Esophagus squamous epithelium (tissue), 5 donors: ENCODE results near the gene MUC20. TPM values are rescaled to one million over a fixed set of nuclear protein-coding genes. Genes with fewer than 3 reads are reported as not detected.

Experiments used
- DNase-seq: peaks from one replicate; lab custom pipeline; 2025; lab: John Stamatoyannopoulos, UW
- H3K27ac ChIP-seq, 4 donors: fragments of 200-600 bp; sonication (generic); one replicate each; pipeline ENCODE4 v1.5.1; 2016 to 2019; ENCODE audit warnings: mild to moderate bottlenecking in 1 of 4
- H3K27me3 ChIP-seq, 4 donors: fragments of 200-600 bp; sonication (generic); 1 replicate in 3 of 4; 2 replicates in 1 of 4; pipeline versions ENCODE4 v1.5.1 to v1.6.0; 2017 to 2021; ENCODE audit warnings: antibody characterized with exemption in 1 of 4
- H3K36me3 ChIP-seq, 3 donors: fragments of 200-600 bp; sonication (generic); one replicate each; pipeline ENCODE4 v1.5.1; 2016 to 2019
- H3K4me1 ChIP-seq, 3 donors: fragments of 200-600 bp; sonication (generic); one replicate each; pipeline ENCODE4 v1.5.1; 2017 to 2019
- H3K4me3 ChIP-seq, 4 donors: fragments of 200-600 bp; sonication (generic); 1 replicate in 3 of 4; 2 replicates in 1 of 4; pipeline ENCODE4 v1.5.1; 2016 to 2019; ENCODE audit warnings: mild to moderate bottlenecking in 2 of 4, moderate library complexity in 1 of 4
- H3K9me3 ChIP-seq, 3 donors: fragments of 200-600 bp; sonication (generic); one replicate each; pipeline ENCODE4 v1.5.1; 2016 to 2019
- POLR2A ChIP-seq, 4 donors: fragments of 450-650 bp; IDR thresholded peaks; one replicate each; pipeline ENCODE4 v1.6.1; 2017; ENCODE audit warnings: antibody characterized with exemption in 4 of 4, mild to moderate bottlenecking in 4 of 4, moderate library complexity in 3 of 4
- WGBS, 2 donors: methylation state at CpG; one replicate each; pipeline ENCODE4 v1.1.5; 2018; 5-methylcytosine and 5-hydroxymethylcytosine counted together
- intact Hi-C: fragments of 100-400 bp; cut with DNase I; formaldehyde crosslinking; loops from one replicate; pipeline ENCODE4 v1.15.0; 2022
- total RNA-seq, 4 donors: library from RNA; depleted of rRNA; stranded (reverse); fragments of >200 nt; gene quantifications; one replicate each; pipeline ENCODE4 v1.1.0, GENCODE V29; 2016
- TF ChIP-seq, protein P1 (sequence below), 6 experiments: fragments of 450-650 bp in 4 of 6; fragments of 200-600 bp in 2 of 6; sonication (generic) in 2 of 6; IDR thresholded peaks; one replicate each; pipeline ENCODE4 v1.5.1; 2016 to 2019; ENCODE audit warnings: antibody characterized with exemption in 6 of 6, mild to moderate bottlenecking in 4 of 6, moderate library complexity in 4 of 6
- donor health status: DM: yes; HTN: yes; CAD: no.

The MUC20 gene
- total RNA-seq, 4 donors from 2014 or later, result 14.1 to 64.1 (median 25.7) TPM

DNA sequence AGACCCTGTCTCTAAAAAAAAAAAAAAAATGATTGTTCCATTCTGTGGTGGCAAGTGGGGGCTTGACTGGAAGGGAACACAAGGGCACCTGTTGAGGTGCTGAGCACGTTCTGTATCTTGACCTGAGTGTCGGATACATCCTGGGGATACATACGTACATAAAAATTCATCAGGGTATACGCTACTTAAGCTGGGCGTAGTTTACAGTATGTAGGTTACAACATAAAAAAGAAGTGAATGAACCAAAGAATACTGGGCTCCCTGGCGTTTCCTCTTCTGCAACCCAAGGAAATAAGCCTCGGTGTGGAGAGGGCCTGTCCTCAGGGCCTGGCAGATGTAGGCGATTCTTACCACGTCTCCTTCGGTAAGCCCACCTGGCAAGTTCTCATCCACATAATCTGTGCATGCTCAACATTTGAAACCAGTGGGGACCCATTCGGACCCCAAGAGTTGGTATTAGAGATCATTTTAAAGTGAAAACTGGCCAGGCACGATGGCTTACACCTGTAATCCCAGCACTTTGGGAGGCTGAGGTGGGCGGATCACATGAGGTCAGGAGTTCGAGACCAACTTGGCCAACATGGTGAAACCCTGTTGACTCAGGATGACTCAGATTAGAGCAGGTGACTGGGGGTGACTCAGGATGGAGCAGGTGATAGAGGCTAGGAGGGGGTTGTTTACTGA lies 5.1 kb upstream of the MUC20 start:
- Histone ChIP-seq H3K4me3 (no peak overlapping the region), H3K9me3 (no peaks in the 10 kb centered on the region), H3K4me1 (peaks cover 9 to 52% (median 14%) of the 10 kb centered on the region in 3 donors), H3K27me3 (no peaks in the 10 kb centered on the region), H3K36me3 (peaks cover 0 to 30% (median 8%) of the 10 kb centered on the region in 3 donors), H3K27ac (peak overlapping the region in 3 of 4 donors; percentile 74 to 76 (median 76))
- no peak for DNase-seq
- 63 to 84% methylated on average over 14 of the region's 14 CpGs for WGBS, 2 donors
- TF ChIP-seq POLR2A (IDR thresholded peaks at IDR 0.05), result no peak
- TF ChIP-seq, protein P1, sequence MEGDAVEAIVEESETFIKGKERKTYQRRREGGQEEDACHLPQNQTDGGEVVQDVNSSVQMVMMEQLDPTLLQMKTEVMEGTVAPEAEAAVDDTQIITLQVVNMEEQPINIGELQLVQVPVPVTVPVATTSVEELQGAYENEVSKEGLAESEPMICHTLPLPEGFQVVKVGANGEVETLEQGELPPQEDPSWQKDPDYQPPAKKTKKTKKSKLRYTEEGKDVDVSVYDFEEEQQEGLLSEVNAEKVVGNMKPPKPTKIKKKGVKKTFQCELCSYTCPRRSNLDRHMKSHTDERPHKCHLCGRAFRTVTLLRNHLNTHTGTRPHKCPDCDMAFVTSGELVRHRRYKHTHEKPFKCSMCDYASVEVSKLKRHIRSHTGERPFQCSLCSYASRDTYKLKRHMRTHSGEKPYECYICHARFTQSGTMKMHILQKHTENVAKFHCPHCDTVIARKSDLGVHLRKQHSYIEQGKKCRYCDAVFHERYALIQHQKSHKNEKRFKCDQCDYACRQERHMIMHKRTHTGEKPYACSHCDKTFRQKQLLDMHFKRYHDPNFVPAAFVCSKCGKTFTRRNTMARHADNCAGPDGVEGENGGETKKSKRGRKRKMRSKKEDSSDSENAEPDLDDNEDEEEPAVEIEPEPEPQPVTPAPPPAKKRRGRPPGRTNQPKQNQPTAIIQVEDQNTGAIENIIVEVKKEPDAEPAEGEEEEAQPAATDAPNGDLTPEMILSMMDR (IDR thresholded peaks at IDR 0.05), result no peak
- intact Hi-C loops, result no loop called here

DNA sequence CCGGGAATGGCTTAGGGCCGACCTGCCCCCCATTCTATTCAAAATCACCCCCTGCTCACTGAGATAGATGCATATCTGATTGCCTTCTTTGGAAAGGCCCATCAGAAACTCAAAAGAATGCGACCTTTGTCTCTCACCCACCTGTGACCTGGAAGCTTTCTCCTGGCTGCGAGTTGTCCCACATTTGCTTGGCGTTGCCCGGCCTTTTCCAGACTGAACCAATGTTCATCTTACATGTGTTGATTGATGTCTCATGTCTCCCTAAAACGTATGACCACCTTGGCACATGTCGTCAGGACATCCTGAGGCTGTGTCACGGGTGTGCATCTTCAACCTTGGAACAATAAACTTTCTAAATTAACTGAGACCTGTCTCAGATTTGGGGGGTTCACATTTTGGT lies 3.4 kb upstream of the MUC20 start:
- Histone ChIP-seq H3K9me3 (no peaks in the 10 kb centered on the region), H3K27me3 (no peaks in the 10 kb centered on the region), H3K4me3 (no peak overlapping the region), H3K4me1 (peaks cover 10 to 61% (median 14%) of the 10 kb centered on the region in 3 donors), H3K36me3 (peaks cover 0 to 17% (median 0%) of the 10 kb centered on the region in 3 donors), H3K27ac (peak overlapping the region in 2 of 4 donors; percentile 74 to 76)
- TF ChIP-seq, protein P1 (IDR thresholded peaks at IDR 0.05), result no peak
- no peak for TF ChIP-seq POLR2A (IDR thresholded peaks at IDR 0.05)
- DNase-seq, result no peak
- 61 to 79% methylated on average over 9 of the region's 9 CpGs for WGBS, 2 donors
- intact Hi-C loops, result no loop called here

DNA sequence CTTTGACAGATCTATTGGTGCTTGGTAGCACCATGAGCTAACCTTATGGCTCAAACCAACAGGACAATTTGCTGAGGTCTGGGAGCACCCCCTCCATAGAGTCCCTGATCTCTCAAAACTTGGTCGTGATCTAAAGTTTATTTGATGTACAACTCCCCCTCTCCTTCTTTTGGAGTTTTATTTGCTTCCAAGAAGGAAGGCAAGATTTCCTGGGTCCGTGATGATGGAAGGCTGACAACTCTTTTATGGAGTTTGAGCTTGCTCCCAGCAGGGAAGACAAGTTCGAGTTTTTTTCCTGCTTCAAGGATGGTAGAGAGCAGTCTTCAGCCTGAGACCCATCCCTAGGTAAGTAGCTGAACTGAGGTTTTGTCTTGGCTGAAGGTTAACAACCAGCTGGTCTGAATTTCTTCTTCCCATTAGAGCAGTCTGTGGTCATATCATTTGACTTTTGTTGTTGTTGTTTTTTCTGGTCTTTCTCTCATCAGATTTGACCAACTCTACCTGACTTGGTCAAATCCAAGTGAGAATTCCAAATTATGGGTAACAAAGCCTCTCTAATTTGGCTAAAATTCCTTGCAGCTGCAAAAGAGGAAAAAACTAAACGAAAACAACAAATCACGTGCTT lies 2.8 kb upstream of the MUC20 start:
- peaks cover 10 to 61% (median 14%) of the 10 kb centered on the region in 3 donors for H3K4me1 ChIP-seq
- intact Hi-C loops, result no loop called here
- peaks cover 0 to 16% (median 0%) of the 10 kb centered on the region in 3 donors for H3K36me3 ChIP-seq
- H3K9me3 ChIP-seq, result no peaks in the 10 kb centered on the region
- H3K27me3 ChIP-seq, result no peaks in the 10 kb centered on the region
- peak overlapping the region in 3 of 4 donors; percentile 2 to 85 (median 12) for H3K27ac ChIP-seq
- no peak for TF ChIP-seq POLR2A (IDR thresholded peaks at IDR 0.05)
- TF ChIP-seq, protein P1 (IDR thresholded peaks at IDR 0.05), result no peak
- H3K4me3 ChIP-seq, result no peak overlapping the region
- no peak for DNase-seq
- WGBS, 2 donors, result 50 to 62% methylated on average over 5 of the region's 5 CpGs

DNA sequence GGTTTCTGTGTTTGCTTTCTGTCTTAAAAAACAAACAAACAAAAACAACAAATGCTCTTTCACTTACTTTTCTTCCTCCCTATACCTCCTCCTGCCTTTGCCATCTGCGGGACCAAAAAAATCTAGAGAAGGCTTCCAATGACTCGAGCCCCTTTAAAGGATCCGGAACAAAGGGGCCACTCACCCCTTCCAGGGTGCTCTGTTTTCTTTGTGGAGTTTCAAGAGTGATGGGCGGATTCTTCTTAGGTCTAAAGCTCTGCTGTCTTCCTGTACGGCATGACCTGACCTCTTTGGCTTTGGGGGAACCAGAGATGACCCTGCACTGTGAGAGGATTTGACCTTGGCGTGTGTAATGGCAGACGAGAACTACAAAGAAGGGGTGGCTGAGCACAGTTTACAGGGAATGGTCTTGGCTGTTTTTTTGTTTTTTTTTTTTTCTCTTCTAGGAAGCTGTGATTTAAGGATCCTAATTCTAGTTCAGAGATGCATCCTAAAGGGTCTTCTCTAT lies 2.2 kb upstream of the MUC20 start:
- H3K4me3 ChIP-seq, result no peak overlapping the region
- peaks cover 10 to 61% (median 14%) of the 10 kb centered on the region in 3 donors for H3K4me1 ChIP-seq
- 73 to 81% methylated on average over 7 of the region's 7 CpGs for WGBS, 2 donors
- DNase-seq, result no peak
- TF ChIP-seq, protein P1 (IDR thresholded peaks at IDR 0.05), result no peak
- no peak for TF ChIP-seq POLR2A (IDR thresholded peaks at IDR 0.05)
- H3K27ac ChIP-seq, result peak overlapping the region in 2 of 4 donors; percentile 72 to 85
- peaks cover 0 to 16% (median 0%) of the 10 kb centered on the region in 3 donors for H3K36me3 ChIP-seq
- intact Hi-C loops, result no loop called here
- no peaks in the 10 kb centered on the region for H3K27me3 ChIP-seq
- no peaks in the 10 kb centered on the region for H3K9me3 ChIP-seq
